Measurements from ENCODE around the gene TMC8.

Gene TMC8

DNA sequence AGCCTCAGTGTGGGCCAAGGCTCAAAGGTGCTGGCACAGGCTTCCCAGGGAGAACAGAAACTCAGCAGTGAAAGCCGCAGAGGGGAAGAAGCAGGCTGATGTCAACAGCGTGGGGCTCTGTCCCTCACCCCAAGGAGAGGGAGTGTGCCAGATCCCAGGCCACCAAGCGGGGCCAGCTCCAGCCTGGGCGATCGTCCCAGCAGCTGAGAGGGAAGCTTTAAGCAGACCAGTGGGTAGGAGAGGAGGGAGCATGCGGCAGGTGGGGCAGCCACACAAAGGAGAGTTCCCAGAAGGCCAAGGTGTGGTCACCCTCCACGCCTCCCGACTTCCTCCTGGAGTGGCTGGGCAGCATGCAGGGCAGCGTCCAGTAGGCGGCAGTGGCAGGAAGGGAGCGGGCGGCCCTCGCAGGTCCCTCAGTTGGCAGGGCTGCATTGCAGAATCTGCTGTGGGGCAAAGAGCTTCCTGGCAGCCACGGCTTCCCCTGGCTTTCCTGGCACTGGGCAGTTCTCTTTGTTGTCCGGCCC, 43.8 kb downstream of the TMC8 start:
- DNase-seq (ENCODE audit: extremely low read depth in 1 of 2, low read depth in 1 of 2): no peak

DNA sequence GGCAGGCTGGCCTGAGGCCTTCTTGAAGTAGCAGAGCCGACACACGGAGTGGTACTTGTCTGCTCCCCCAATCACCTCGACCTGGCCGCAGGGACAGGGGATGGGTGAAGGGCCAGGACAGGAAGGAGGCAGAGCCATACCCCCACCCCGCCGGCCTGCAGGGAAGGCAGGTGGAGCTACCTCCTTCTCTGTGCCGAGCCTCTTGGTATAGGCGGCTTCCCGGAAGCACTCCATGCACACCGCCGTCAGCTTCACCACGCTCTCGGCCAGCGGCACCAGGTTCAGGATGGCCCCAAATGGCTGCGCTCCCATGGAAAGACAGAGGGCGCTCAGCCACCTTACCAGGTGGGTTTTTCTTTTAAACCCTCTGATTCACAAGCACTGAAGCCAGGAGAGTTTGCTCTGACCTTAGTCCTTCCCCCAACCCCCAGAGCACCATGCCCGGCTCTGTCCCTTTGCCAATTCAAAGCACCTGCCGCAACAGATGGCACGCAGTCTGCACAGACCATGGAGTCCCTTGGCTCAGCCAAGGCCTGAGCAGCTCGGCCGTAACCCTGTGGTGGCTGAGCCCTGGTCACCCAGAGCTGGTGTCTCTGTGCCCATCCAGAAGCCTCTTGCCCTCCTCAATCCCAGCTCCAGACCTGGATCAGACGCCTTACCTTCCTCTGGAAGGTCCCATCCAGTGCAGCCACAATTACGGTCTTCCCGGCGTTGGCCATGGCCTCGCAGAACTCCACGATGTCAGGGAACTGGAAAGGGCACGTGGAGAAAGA, 44.5 kb downstream of the TMC8 start:
- no peak for DNase-seq (ENCODE audit: extremely low read depth in 1 of 2, low read depth in 1 of 2)

DNA sequence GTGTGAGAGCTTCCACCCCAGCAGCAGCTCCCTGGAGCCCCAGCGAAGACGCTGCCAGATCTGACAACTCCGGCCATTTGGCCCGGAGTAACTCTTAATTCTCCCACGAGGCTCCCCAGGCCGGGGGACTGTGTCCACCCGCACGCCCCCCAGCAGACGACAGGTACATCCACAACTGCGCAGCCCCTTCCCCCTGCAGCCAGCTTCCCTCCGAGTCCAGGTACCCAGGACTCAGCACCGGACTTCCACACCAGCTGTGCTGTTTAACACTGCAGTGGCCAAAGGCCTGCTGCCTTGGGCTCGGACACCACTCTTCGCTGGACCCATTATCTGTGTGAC, 45.0 kb downstream of the TMC8 start:
- no peak for DNase-seq (ENCODE audit: extremely low read depth in 1 of 2, low read depth in 1 of 2)

DNA sequence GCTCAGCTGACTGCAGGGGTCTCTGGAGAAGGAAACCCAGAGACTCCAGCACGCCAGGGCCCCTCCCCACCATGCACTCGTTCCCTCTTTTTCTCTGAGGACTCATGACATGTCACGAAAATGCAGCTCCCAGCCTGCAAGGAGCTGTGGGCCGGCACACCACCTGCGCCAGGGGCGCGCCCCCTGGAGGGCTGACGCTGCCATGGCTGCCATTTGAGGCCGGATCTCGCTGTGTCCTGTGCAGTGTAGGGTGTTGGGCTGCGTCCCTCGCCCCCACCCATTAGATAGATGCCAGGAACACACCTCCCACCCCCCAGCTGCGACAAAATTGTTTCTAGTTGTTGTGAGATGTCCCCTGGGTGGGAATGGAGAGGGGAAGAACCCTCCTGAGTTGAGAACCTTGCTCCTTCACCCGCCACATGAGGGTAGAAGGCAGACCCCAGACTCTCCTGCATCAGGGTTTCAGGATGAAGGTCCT, 46.0 kb downstream of the TMC8 start:
- peak; percentile 17 to 60 for DNase-seq (ENCODE audit: extremely low read depth in 1 of 2, low read depth in 1 of 2)

DNA sequence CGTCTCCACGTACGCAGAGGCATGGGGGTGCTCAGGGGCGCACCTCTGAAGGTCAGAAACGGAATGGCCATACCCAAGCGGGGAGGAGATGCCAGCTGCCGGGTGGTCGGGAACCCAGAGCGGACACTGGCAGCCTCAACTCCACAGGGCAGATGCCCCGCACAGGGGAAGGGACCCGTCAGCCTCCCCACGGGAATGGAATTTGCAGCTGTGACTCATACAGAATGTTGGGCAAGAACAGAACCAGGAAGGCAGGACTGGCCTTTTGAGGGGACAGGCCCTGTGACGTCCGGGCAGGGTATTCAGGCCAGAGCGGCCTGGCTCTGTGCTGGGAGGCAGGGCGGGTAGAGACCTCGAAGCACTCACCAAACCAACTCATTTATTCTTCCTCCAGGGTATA, 48.8 kb downstream of the TMC8 start:
- DNase-seq (ENCODE audit: extremely low read depth in 1 of 2, low read depth in 1 of 2): no peak

DNA sequence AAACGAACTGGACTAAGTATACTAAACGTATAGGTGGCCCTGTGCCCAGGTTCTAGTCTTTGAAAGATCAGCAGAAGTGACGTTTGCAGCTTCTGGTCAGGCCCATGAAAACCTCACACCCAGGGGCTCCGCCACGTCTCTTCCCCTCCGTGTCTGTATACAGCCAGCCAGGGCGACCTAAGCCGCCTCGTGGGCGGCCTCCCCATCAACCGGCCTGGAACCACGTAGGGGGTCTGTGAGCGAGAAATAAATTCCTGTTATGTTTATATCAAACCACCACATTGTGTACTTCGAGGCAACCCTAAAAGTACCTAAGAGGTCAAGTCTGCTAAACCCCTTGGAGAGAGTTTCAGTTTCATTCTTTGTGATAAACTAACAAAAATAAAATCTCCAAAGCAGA, 49.5 kb downstream of the TMC8 start:
- DNase-seq (ENCODE audit: extremely low read depth in 1 of 2, low read depth in 1 of 2): no peak

DNA sequence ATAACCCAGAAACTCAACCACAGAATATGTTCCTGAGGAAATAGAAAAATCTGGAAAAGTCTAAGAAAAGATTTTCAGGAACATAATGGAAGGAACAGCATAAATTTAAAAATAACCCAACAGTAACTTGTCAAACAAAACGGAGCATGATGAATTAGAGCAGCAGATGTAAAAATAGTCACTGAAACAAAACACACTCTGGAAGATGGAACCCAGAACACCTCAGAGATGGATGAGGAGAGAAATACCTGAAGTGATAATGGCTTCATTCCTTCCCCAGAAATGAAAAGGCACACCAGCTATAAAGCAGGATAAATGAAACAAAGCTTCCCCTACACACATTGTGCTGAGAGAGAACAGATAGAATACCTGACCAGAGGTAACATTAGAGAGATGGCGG, 49.9 kb downstream of the TMC8 start:
- no peak for DNase-seq (ENCODE audit: extremely low read depth in 1 of 2, low read depth in 1 of 2)

DNA sequence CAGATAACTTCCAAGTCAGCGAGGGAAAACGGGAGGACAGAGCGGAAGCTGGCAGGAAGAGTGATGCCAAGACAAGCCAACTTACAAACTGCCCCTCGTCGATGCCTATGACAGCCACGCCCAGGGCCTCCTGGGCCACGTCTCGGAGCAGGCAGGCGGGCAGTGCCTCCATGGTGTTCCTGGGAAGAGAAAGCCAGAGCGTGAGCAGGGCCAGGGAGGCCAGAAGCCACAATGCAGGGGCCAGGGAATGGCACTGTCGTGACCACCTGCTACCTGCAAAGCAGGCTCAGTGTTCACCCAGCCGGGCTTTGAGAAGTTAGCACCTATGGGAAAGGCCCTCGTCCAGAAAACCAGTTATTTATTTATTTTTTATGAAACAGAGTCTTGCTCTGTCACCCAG, 51.9 kb downstream of the TMC8 start:
- no peak for DNase-seq (ENCODE audit: extremely low read depth in 1 of 2, low read depth in 1 of 2)

DNA sequence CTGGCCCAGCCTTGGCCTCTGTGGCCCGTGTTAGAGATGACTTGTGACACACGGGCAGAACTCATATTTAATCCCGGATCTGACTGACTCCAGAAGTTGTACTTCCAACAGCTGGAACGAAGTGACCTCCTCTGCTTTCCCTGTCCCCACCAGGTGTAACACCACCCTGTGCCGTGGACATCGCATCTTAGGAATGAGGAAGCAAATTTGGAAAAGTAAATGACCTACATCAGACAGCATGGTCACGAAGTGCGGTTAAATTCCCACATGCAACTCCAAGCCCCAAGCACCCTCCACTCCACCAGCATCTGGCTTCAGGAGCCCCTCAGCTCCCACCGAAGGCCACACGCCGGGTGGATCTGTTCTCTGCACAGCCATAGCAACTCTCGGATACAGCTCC, 53.3 kb downstream of the TMC8 start:
- DNase-seq (ENCODE audit: extremely low read depth in 1 of 2, low read depth in 1 of 2): no peak

DNA sequence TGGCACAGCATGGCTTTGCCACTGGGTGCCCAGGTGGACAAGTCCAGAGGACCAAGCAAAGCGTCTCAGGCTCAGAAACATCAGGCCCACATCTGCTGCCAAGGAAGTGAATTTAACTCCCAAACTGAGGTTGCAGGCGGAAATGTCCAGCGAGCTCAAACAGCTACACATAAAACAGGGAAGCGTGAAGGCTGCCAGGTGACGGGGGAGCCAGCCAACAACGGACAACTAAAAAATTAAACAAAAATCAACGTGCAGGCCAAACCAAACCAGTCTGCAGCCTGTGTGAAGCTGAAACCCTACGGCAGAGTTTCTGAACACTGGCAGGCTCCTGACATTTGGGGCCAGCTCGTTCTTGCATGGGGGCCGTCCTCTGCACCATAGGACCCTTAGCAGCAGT, 53.8 kb downstream of the TMC8 start:
- DNase-seq (ENCODE audit: extremely low read depth in 1 of 2, low read depth in 1 of 2): no peak

DNA sequence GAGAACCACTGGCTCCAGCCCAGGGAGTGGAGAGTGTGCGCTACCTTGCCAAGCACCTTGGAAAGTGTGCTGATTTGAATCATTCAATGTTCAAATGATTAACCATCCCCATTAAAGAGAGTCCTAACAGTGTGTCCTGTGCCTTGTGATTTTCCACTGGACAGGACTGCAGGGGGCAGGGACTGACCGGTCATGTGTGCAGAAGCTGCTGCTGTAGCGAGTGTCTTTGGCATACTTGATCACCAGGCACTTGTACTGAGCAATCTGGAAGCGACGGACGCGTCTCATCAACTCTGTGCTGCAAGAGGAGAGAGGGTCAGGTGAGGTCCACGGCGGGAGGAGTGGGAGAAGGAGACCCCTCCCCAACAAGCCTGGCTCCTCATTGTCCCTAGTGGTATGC, 54.3 kb downstream of the TMC8 start:
- DNase-seq (ENCODE audit: extremely low read depth in 1 of 2, low read depth in 1 of 2): no peak

DNA sequence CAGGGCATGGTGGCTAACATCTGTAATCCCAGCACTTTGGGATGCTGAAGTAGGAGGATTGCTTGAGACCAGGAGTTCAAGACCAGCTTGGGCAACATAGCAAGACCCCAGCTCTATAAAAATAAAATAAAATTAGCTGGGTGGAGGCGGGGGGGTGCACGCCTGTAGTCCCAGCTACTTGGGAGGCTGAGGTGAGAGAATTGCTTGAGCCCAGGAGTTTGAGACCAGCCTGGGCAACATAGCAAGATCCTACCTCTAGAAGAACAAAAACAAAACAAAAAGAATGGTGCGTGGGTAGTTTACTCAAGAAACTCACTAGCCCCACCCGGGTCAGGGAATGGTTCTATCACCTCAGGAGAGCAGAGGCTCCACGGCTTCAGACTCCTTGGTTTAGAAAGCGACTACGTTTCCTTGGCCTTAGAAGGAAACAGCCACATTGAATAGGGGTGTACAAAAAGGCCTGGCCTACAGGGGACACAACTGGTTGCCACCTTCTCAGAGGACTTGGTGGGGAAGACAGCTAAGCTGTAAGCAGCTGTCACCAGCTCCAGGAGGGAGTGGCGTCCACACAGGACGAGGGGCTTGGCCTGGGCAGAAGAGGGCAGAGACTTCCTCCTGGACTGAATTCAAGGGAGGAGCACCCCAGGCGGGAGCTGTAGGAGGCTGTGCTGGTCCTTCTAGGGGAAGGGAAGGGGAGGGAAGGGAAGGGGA, 55.6 kb downstream of the TMC8 start:
- no peak for DNase-seq (ENCODE audit: extremely low read depth in 1 of 2, low read depth in 1 of 2)

DNA sequence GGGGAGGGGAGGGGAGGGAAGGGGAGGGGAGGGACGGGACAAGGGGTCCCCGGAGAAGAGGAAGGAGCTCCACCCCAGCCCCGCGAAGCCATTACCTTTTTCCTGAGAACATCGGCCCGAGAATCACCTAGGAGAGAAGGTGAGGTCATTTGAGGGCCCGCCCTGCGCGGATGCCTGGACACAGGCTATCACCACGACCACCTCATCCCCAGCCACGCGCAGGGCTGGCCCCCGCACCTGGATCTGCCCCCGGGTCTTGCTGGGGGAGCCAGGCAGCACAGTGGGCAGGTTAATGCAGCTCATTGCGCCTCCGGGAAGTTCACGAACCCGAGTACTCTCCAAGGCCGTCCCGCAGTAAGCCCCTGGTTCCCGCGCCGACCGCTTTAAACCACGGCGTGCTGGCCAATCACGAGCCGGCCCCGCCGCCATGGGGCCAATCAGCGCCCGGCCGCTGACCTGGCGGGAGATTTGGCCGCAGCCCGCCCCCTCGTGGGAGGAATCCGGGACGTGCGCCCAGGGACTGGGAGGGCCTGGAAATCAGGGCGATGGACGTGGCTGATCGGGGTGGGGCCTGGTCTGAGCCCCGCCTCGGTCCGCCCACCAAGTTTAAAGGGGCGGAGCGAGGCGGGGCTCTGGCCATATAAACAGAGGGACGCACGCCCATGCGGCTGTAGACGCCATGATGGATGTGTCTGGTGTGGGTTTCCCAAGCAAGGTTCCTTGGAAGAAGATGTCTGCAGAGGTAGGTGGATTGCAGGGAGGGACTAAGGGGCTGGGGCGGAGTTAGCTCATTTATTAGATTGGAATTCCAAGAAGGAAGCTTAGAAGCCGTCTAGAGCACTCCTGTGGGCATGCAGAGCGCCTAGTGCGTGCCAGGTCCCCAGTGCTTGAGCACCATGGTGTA, 56.4 kb downstream of the TMC8 start, which contains the start of the genes AFMID and TK1:
Gene AFMID, plus strand, starts transcription at position 671 of the 904 bp plus-strand sequence. Its CDS starts 9 bp downstream, at position 680.
Gene TK1, minus strand, starts transcription at position 361 of the 904 bp plus-strand sequence. Its CDS starts 58 bp downstream, at position 303.
- peak; percentile 17 to 58 for DNase-seq (ENCODE audit: extremely low read depth in 1 of 2, low read depth in 1 of 2)
